ENCODE results near the gene HIGD2B.
"Not testable (repeated sequence)": the region's sequence is repeated elsewhere in the genome, so short reads cannot be mapped to it uniquely, and the experiment has no call there.

GRCh38 chr15:72654397-72654796, 31.6 kb downstream of the HIGD2B start, which contains the start of gene GOLGA6B:
- TF ChIP-seq CTCF, POLR2A (IDR thresholded peaks at IDR 0.05): not testable (repeated sequence)

Data from adrenal gland (tissue), 5 donors.